ENCODE measurements around the gene FAM120C.

- TF ChIP-seq CTCF (IDR thresholded peaks at IDR 0.05; ENCODE audit: insufficient read depth, low read depth, low read length) (no peak), EZH2 (IDR thresholded peaks at IDR 0.05; ENCODE audit: insufficient read depth, low read length) (no peak)
Measured at GRCh38 chrX:54089191-54089590, 93.9 kb downstream of the FAM120C start.

All from astrocyte (in vitro differentiated cells and primary cell).